Endothelial cell of umbilical vein (primary cell): ENCODE results near the gene CD101.

Experiments
- POLR2A ChIP-seq: IDR thresholded peaks from 2 replicates; pipeline ENCODE4 v1.6.1; 2012; ENCODE audit warnings: low read depth, mild to moderate bottlenecking, control low read depth, low read length
- POLR2AphosphoS5 ChIP-seq: IDR thresholded peaks from 2 replicates; pipeline ENCODE4 v1.6.1; 2012; ENCODE audit warnings: low read depth, mild to moderate bottlenecking, control low read depth, low read length, moderate library complexity; ENCODE audit not compliant: insufficient read depth
- TF ChIP-seq, protein P1 (sequence below), 2 donors: IDR thresholded peaks; 1 replicate in 1 of 2; 2 replicates in 1 of 2; pipeline ENCODE4 v1.5.1; 2011; ENCODE audit warnings: low read length in 2 of 2, mild to moderate bottlenecking in 2 of 2, moderate library complexity in 2 of 2, control low read depth in 1 of 2, inconsistent platforms in 1 of 2, low read depth in 1 of 2; ENCODE audit not compliant: insufficient read depth in 1 of 2; ENCODE audit errors: extremely low read depth in 1 of 2
- TF ChIP-seq, protein P2 (sequence below): IDR thresholded peaks from 2 replicates; pipeline ENCODE4 v1.6.1; 2011; ENCODE audit not compliant: insufficient read depth, insufficient read length

DNA sequence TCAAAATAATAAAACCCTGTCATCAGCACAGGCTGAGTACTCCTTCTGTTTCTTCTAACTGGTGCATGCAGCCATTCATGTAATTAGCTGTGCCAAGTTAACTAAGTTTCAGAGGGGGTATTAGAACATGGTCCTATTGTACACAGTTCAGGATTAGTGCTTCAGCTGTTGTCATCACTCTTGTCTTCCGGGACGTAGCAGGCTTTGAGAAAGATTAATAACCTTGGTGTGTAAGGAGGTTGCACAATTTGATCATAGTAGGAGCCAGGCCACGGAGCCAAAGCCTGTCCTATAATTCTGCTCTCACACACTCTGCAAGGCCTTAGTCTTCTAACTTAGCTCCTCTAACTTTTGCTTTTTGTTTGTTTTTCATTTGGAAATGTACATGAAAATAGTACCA is 47.1 kb upstream of the CD101 start:
- no peak for TF ChIP-seq POLR2AphosphoS5
- TF ChIP-seq, protein P1, sequence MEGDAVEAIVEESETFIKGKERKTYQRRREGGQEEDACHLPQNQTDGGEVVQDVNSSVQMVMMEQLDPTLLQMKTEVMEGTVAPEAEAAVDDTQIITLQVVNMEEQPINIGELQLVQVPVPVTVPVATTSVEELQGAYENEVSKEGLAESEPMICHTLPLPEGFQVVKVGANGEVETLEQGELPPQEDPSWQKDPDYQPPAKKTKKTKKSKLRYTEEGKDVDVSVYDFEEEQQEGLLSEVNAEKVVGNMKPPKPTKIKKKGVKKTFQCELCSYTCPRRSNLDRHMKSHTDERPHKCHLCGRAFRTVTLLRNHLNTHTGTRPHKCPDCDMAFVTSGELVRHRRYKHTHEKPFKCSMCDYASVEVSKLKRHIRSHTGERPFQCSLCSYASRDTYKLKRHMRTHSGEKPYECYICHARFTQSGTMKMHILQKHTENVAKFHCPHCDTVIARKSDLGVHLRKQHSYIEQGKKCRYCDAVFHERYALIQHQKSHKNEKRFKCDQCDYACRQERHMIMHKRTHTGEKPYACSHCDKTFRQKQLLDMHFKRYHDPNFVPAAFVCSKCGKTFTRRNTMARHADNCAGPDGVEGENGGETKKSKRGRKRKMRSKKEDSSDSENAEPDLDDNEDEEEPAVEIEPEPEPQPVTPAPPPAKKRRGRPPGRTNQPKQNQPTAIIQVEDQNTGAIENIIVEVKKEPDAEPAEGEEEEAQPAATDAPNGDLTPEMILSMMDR (IDR thresholded peaks at IDR 0.05; ENCODE audit: extremely low read depth in 1 of 2, insufficient read depth in 1 of 2, low read depth in 1 of 2, low read length in 2 of 2): no peak
- TF ChIP-seq POLR2A: no peak
- TF ChIP-seq, protein P2, sequence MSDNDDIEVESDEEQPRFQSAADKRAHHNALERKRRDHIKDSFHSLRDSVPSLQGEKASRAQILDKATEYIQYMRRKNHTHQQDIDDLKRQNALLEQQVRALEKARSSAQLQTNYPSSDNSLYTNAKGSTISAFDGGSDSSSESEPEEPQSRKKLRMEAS: no peak
